ENCODE results near the gene GAREM1. TPM values are rescaled to one million over a fixed set of nuclear protein-coding genes. Genes with fewer than 3 reads are reported as not detected.

The GAREM1 gene
- total RNA-seq, 4 donors from 2014 or later: 23.6 to 29.9 (median 29.1) TPM

- no peak for TF ChIP-seq CTCF (IDR thresholded peaks at IDR 0.05)
- no peak for TF ChIP-seq POLR2A (IDR thresholded peaks at IDR 0.05)
- H3K9me3 ChIP-seq: no peaks in the 10 kb centered on the region
- H3K36me3 ChIP-seq: no peaks in the 10 kb centered on the region
- no peaks in the 10 kb centered on the region for H3K27me3 ChIP-seq
- DNase-seq: no peak
- H3K4me3 ChIP-seq: no peak overlapping the region
- no peaks in the 10 kb centered on the region for H3K4me1 ChIP-seq
- no peak overlapping the region for H3K27ac ChIP-seq
These were observed 88.9 kb downstream of the GAREM1 start for GRCh38 chr18:32381761-32382160.

- Histone ChIP-seq H3K9me3 (no peaks in the 10 kb centered on the region), H3K36me3 (no peaks in the 10 kb centered on the region), H3K27ac (no peak overlapping the region), H3K4me3 (no peak overlapping the region), H3K27me3 (no peaks in the 10 kb centered on the region), H3K4me1 (no peaks in the 10 kb centered on the region)
- TF ChIP-seq POLR2A (IDR thresholded peaks at IDR 0.05): no peak
- TF ChIP-seq CTCF (IDR thresholded peaks at IDR 0.05): no peak
- no peak for DNase-seq
These were observed 90.1 kb downstream of the GAREM1 start for GRCh38 chr18:32380559-32380958.

GRCh38 chr18:32379891-32380290 is 90.8 kb downstream of the GAREM1 start:
- H3K4me1 ChIP-seq: no peaks in the 10 kb centered on the region
- no peak for DNase-seq

GRCh38 chr18:32378705-32379104 is 92.0 kb downstream of the GAREM1 start:
- TF ChIP-seq POLR2A (IDR thresholded peaks at IDR 0.05): no peak
- no peak for TF ChIP-seq CTCF (IDR thresholded peaks at IDR 0.05)
- H3K27ac ChIP-seq: peak overlapping the region in 1 of 4 donors; percentile 32

More at GRCh38 chr18:32379891-32380290, 90.8 kb downstream of the GAREM1 start:
- H3K27ac ChIP-seq: no peak overlapping the region
- H3K4me3 ChIP-seq: no peak overlapping the region
- TF ChIP-seq CTCF (IDR thresholded peaks at IDR 0.05) (no peak), POLR2A (IDR thresholded peaks at IDR 0.05) (no peak)
- no peaks in the 10 kb centered on the region for H3K36me3 ChIP-seq
- H3K9me3 ChIP-seq: no peaks in the 10 kb centered on the region
- no peaks in the 10 kb centered on the region for H3K27me3 ChIP-seq

GRCh38 chr18:32373995-32374394 is 96.7 kb downstream of the GAREM1 start:
- no peak for TF ChIP-seq CTCF (IDR thresholded peaks at IDR 0.05)
- no peak for TF ChIP-seq POLR2A (IDR thresholded peaks at IDR 0.05)
- Histone ChIP-seq H3K4me3 (no peak overlapping the region), H3K27me3 (no peaks in the 10 kb centered on the region), H3K4me1 (peaks cover 0 to 20% (median 7%) of the 10 kb centered on the region in 4 donors), H3K27ac (peak overlapping the region in 2 of 4 donors; percentile 52 to 54), H3K36me3 (no peaks in the 10 kb centered on the region), H3K9me3 (no peaks in the 10 kb centered on the region)
- DNase-seq: peak in 1 of 3 donors; percentile 79

More at GRCh38 chr18:32378705-32379104, 92.0 kb downstream of the GAREM1 start:
- H3K27me3 ChIP-seq: no peaks in the 10 kb centered on the region
- no peak overlapping the region for H3K4me3 ChIP-seq
- no peaks in the 10 kb centered on the region for H3K36me3 ChIP-seq
- H3K4me1 ChIP-seq: peaks cover 0 to 10% (median 2%) of the 10 kb centered on the region in 4 donors
- no peaks in the 10 kb centered on the region for H3K9me3 ChIP-seq
- no peak for DNase-seq

GRCh38 chr18:32373505-32373904 is 97.2 kb downstream of the GAREM1 start:
- Histone ChIP-seq H3K4me1 (peaks cover 0 to 24% (median 7%) of the 10 kb centered on the region in 4 donors), H3K9me3 (no peaks in the 10 kb centered on the region)

More at GRCh38 chr18:32373505-32373904, 97.2 kb downstream of the GAREM1 start:
- Histone ChIP-seq H3K27ac (peak overlapping the region in 3 of 4 donors; percentile 42 to 54 (median 52)), H3K4me3 (no peak overlapping the region), H3K36me3 (no peaks in the 10 kb centered on the region), H3K27me3 (no peaks in the 10 kb centered on the region)
- TF ChIP-seq POLR2A (IDR thresholded peaks at IDR 0.05): no peak
- no peak for TF ChIP-seq CTCF (IDR thresholded peaks at IDR 0.05)
- no peak for DNase-seq

All from Peyer's patch (tissue), 4 donors.